Fibroblast of skin of right quadriceps (primary cell): ENCODE data around the gene PXMP2.
A peak's percentile ranks its signal among the peaks of the same experiment; 100 is the strongest.

Experiments used
- DNase-seq: peaks from one replicate; pipeline ENCODE4 v3.0.0-alpha.2; 2013

Gene PXMP2

GRCh38 chr12:132698341-132698740, 11.0 kb downstream of the PXMP2 start:
- DNase-seq = no peak

DNA sequence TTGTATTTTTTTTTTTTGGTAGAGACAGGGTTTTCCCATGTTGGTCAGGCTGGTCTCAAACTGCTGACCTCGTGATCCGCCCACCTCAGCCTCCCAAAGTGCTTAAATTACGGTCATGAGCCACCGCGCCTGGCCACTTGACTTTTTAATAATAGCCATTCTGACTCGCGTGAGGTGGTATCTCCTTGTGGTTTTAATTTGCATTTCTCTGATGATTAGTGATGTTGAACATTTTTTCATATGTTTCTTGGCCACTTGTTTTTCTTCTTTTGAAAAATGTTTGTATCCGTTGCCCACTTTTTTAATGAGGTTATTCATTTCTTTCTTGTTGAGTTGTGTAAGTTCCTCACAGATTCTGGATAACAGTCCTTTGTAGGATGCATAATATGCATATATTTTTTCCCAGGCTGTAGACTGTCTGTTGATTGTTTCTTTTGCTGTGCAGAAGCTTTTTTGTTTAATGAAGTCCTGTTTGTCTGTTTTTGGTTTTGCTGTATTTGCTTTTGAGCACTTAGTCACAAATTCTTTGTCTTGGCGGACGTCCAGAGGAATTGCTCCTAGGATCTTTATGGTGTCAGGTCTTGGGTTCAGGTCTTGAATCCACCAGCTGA, 12.9 kb downstream of the PXMP2 start:
- DNase-seq = peak; percentile 58

DNA sequence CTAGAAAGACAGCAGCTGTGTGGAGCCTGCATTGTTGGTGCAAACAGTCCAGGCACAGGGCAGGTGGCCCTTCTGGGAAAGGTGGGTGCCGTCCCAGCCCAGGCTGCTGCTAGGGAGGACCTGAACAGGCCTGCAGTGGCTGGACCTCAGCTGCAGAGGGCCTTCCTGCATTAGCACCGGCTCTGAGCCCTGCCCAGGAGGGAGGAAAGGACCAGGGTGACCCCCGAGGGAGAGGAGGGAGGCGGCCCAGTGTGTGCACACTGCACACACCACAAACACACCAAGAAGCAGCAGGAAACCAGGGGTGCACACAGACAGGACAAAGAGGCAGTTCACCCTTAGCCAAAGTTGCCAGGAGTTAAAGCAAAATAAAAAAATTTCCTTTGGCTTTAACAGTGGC, 15.3 kb downstream of the PXMP2 start:
- DNase-seq = no peak

DNA sequence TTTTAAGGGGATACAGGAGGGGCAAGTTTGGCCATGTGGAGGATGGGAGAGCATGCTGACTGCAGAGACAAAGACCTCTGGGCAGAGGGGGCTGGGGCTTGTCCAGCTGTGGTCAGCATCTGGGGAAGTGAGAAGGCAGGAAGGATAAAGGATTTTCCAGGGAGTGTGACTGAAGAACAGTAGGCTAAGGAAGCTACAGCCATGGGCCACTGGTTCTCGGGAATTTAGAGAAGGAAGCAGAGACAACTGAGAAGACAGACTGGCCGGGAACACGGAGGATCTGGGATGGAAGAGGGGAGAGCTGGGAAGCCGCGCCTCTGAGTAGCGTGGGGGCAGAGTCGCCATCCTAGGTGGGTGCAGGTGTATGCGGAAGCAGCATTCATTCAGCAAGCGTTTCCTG, 16.3 kb downstream of the PXMP2 start:
- no peak for DNase-seq

GRCh38 chr12:132707241-132707640, 19.9 kb downstream of the PXMP2 start:
- no peak for DNase-seq

DNA sequence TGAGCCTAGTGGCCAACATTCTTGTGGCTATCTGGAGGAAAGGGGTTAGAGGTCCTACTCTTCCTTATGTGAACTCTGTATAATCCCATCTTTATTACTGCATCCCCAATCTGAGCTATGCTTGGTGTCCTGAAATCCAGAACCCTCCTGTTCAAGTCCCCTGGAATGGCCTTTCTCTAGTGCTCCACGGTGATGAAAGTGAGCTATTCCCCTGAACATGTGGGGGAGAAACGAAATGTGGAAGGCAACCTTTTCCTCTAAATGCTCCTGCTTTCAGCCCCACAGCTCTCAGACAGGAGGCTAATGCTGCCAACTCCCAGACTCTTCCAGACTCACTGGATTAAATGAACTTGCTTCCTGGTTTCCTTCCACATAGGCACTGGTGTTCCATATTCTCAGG, 20.8 kb downstream of the PXMP2 start:
- no peak for DNase-seq

- no peak for DNase-seq
Measured at GRCh38 chr12:132710043-132710404, 22.6 kb downstream of the PXMP2 start.

- peak; percentile 75 for DNase-seq
Measured at GRCh38 chr12:132710405-132711079, 23.2 kb downstream of the PXMP2 start, which contains the start of gene PGAM5. PGAM5 (plus strand) TSS chr12:132710842; CDS start chr12:132710877, 35 bp downstream.

GRCh38 chr12:132711080-132711843, 23.9 kb downstream of the PXMP2 start:
- no peak for DNase-seq

GRCh38 chr12:132713123-132713522, 25.7 kb downstream of the PXMP2 start:
- DNase-seq = no peak

- DNase-seq = no peak
Measured at GRCh38 chr12:132715874-132716273, 28.5 kb downstream of the PXMP2 start.

- DNase-seq = no peak
Measured at GRCh38 chr12:132716356-132716755, 29.0 kb downstream of the PXMP2 start.

DNA sequence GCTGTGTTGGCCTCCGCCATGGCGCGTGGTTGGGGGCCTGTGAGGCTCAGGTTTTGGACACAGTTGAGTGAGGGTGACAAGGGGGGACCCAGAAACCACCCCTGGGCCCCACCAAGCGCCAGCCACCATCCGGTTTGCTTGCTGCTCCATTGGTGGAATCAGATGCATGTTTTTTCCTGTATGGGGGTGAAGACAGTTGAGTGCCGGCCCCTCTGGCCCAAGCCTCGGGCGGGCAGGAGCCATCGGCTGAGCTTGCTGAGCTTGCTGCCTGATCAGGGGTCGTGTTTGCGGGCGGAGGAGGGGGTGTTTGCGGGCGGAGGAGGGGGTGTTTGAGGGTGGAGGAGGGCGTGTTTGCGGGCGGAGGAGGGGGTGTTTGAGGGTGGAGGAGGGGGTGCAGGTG, 29.6 kb downstream of the PXMP2 start:
- DNase-seq = no peak

DNA sequence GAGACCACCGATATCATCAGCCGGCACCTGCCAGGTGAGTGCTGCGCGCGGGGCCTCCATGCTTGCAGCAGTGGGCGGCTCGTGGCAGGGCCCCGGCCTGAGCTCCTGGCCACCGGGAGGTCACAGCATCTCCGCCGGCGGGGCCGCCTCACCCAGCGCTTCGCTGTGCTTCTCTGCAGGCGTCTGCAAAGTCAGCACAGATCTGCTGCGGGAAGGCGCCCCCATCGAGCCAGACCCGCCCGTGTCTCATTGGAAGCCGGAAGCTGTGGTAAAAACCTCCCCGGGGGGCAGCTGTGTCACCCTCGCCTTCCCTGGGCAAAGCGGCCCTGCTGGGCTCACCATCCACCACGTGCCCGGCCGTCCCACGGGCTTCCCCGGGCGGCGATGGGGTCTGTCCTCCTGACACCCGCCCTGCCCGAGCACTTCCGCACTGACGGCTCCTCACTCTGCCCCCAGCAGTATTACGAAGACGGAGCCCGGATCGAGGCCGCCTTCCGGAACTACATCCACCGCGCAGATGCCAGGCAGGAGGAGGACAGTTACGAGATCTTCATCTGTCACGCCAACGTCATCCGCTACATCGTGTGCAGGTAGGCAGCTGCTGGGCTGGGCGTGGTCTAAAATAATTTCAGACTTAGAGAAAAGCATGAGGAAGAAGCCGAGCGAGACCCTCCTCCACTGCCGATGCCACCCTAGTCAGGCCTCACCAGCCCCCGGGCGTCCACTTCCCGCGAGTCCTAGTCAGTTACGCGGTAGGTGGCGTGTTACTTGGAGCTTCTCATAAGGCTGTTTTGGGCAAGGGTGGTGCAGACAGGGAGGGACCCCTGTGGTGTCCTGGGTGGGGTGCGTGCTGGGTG, 30.4 kb downstream of the PXMP2 start:
- no peak for DNase-seq

GRCh38 chr12:132718644-132719043, 31.3 kb downstream of the PXMP2 start:
- DNase-seq = no peak

- no peak for DNase-seq
Measured at GRCh38 chr12:132719141-132719953, 32.0 kb downstream of the PXMP2 start.

GRCh38 chr12:132719954-132720324, 32.6 kb downstream of the PXMP2 start:
- DNase-seq = no peak

GRCh38 chr12:132720606-132721345, 33.4 kb downstream of the PXMP2 start:
- no peak for DNase-seq

- no peak for DNase-seq
Measured at GRCh38 chr12:132723015-132723763, 35.8 kb downstream of the PXMP2 start.

DNA sequence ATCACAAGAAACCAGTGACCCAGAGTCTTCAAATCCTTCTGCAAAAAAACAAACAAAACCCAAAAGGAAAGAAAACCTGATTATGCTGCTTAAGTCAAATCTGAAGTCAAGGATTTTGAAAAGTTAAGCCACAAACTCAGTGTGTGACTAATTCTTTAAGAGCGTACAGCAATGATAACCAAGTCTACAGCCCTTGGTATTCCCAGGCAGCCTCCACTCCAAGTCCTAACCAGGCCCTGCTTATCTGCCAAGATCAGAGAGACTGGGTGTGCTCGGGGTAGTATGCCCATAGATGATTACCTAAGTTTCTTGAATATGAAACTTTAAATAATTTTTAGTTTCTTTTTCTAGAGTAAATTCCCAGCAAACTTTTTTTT, 36.4 kb downstream of the PXMP2 start:
- DNase-seq = no peak
